SK-N-SH treated with all-trans-retinoic acid at 6 μM for 48 hours (cell line): ENCODE measurements around the gene KCNJ1.

ENCODE experiments used
- ATAC-seq: fragments of 200-7000 bp; cut with Tn5 transposase; 3 replicates; pipeline ENCODE4 v1.9.1; 2020; ENCODE audit warnings: mild to moderate bottlenecking, moderate library complexity
- ARNTL ChIP-seq: fragments of 450-650 bp; formaldehyde crosslinking; IDR thresholded peaks from 2 replicates; pipeline ENCODE4 v1.5.0; 2020; ENCODE audit warnings: low read depth, mild to moderate bottlenecking, moderate library complexity, borderline replicate concordance
- BACH2 ChIP-seq: fragments of 250-450 bp; sonication (Bioruptor Pico); IDR thresholded peaks from 2 replicates; pipeline ENCODE4 v1.9.0; 2021; ENCODE audit warnings: mild to moderate bottlenecking, borderline replicate concordance
- CREB5 ChIP-seq: fragments of 250-450 bp; sonication (Bioruptor Pico); IDR thresholded peaks from 2 replicates; pipeline ENCODE4 v1.5.1; 2020; ENCODE audit warnings: low read depth, mild to moderate bottlenecking, moderate library complexity
- CSDC2 ChIP-seq: fragments of 250-450 bp; sonication (Bioruptor Pico); IDR thresholded peaks from 2 replicates; pipeline ENCODE4 v1.5.0; 2020; ENCODE audit warnings: mild to moderate bottlenecking, moderate library complexity
- CSRNP3 ChIP-seq: fragments of 250-450 bp; sonication (Bioruptor Pico); IDR thresholded peaks from 2 replicates; pipeline ENCODE4 v1.5.1; 2021; ENCODE audit warnings: mild to moderate bottlenecking, moderate library complexity
- ESRRG ChIP-seq: fragments of 250-450 bp; sonication (Bioruptor Pico); IDR thresholded peaks from 2 replicates; pipeline ENCODE4 v1.6.1; 2021; ENCODE audit warnings: mild to moderate bottlenecking
- ISL1 ChIP-seq: fragments of 250-450 bp; sonication (Bioruptor Pico); IDR thresholded peaks from 2 replicates; pipeline ENCODE4 v2.1.2; 2022; ENCODE audit warnings: mild to moderate bottlenecking, moderate library complexity
- OSR1 ChIP-seq: fragments of 250-450 bp; sonication (Bioruptor Pico); IDR thresholded peaks from 2 replicates; pipeline ENCODE4 v1.8.0; 2022; ENCODE audit warnings: moderate library complexity, mild to moderate bottlenecking, inconsistent platforms
- PATZ1 ChIP-seq: fragments of 250-450 bp; sonication (Bioruptor Pico); IDR thresholded peaks from 2 replicates; pipeline ENCODE4 v1.8.0; 2020; ENCODE audit warnings: mild to moderate bottlenecking, moderate library complexity, borderline replicate concordance
- POU6F1 ChIP-seq: fragments of 250-450 bp; sonication (Bioruptor Pico); IDR thresholded peaks from 2 replicates; pipeline ENCODE4 v1.8.0; 2021; ENCODE audit warnings: low read depth, mild to moderate bottlenecking, moderate library complexity, borderline replicate concordance
- PPARA ChIP-seq: fragments of 250-450 bp; sonication (Bioruptor Pico); IDR thresholded peaks from 2 replicates; pipeline ENCODE4 v1.5.0; 2020; ENCODE audit warnings: mild to moderate bottlenecking, borderline replicate concordance
- RARB ChIP-seq: fragments of 250-450 bp; sonication (Bioruptor Pico); IDR thresholded peaks from 2 replicates; pipeline ENCODE4 v1.8.0; 2021; ENCODE audit warnings: mild to moderate bottlenecking, moderate library complexity
- SNAI2 ChIP-seq: fragments of 250-450 bp; sonication (Bioruptor Pico); IDR thresholded peaks from 2 replicates; pipeline ENCODE4 v1.5.0; 2020; ENCODE audit warnings: mild to moderate bottlenecking, moderate library complexity
- TCF4 ChIP-seq: fragments of 250-450 bp; sonication (Bioruptor Pico); IDR thresholded peaks from 2 replicates; pipeline ENCODE4 v1.8.0; 2021; ENCODE audit warnings: mild to moderate bottlenecking, moderate library complexity, borderline replicate concordance
- TOX ChIP-seq: fragments of 250-450 bp; sonication (Bioruptor Pico); IDR thresholded peaks from 2 replicates; pipeline ENCODE4 v1.8.0; 2021; ENCODE audit warnings: mild to moderate bottlenecking, moderate library complexity, borderline replicate concordance
- TSHZ2 ChIP-seq: fragments of 250-450 bp; sonication (Bioruptor Pico); IDR thresholded peaks from 2 replicates; pipeline ENCODE4 v1.5.0; 2020; ENCODE audit warnings: mild to moderate bottlenecking, moderate library complexity
- ZC3H10 ChIP-seq: fragments of 250-450 bp; sonication (Bioruptor Pico); IDR thresholded peaks from 2 replicates; pipeline ENCODE4 v1.5.1; 2021; ENCODE audit warnings: mild to moderate bottlenecking, moderate library complexity
- ZFP3 ChIP-seq: fragments of 250-450 bp; sonication (Bioruptor Pico); IDR thresholded peaks from 2 replicates; pipeline ENCODE4 v1.5.0; 2020; ENCODE audit warnings: mild to moderate bottlenecking, moderate library complexity
- ZNF565 ChIP-seq: fragments of 450-650 bp; formaldehyde crosslinking; conservative IDR thresholded peaks from 2 replicates; pipeline ENCODE4 v1.5.0; 2020; ENCODE audit warnings: low read depth, mild to moderate bottlenecking, moderate library complexity
- ZNF70 ChIP-seq: fragments of 450-650 bp; formaldehyde crosslinking; IDR thresholded peaks from 2 replicates; pipeline ENCODE4 v1.5.0; 2020; ENCODE audit warnings: mild to moderate bottlenecking, moderate library complexity
- ZNF8 ChIP-seq: fragments of 450-650 bp; formaldehyde crosslinking; IDR thresholded peaks from 2 replicates; pipeline ENCODE4 v1.5.0; 2020; ENCODE audit warnings: mild to moderate bottlenecking, moderate library complexity

Gene KCNJ1

GRCh38 chr11:128859563-128860441, 7.3 kb downstream of the KCNJ1 start:
- TF ChIP-seq ZC3H10 (CRISPR knock-in tag): no peak
- TF ChIP-seq ZNF8: no peak
- TF ChIP-seq CSDC2 (CRISPR knock-in tag): no peak
- no peak for TF ChIP-seq ZNF70 (CRISPR knock-in tag)
- TF ChIP-seq SNAI2: no peak
- no peak for TF ChIP-seq BACH2 (CRISPR knock-in tag)
- TF ChIP-seq CREB5 (CRISPR knock-in tag): no peak
- TF ChIP-seq ZNF565 (CRISPR knock-in tag): no peak
- no peak for TF ChIP-seq PATZ1 (CRISPR knock-in tag)
- no peak for TF ChIP-seq POU6F1 (CRISPR knock-in tag)
- no peak for TF ChIP-seq ESRRG (CRISPR knock-in tag)
- no peak for TF ChIP-seq TCF4 (CRISPR knock-in tag)
- no peak for TF ChIP-seq OSR1 (CRISPR knock-in tag)
- no peak for TF ChIP-seq RARB (CRISPR knock-in tag)
- TF ChIP-seq TSHZ2: no peak
- no peak for TF ChIP-seq ISL1 (CRISPR knock-in tag)
- TF ChIP-seq ARNTL: no peak
- TF ChIP-seq TOX (CRISPR knock-in tag): no peak
- TF ChIP-seq, all 23 proteins: peak for 0
- no peak for ATAC-seq

GRCh38 chr11:128857341-128857740, 9.8 kb downstream of the KCNJ1 start:
- no peak for ATAC-seq
- no peak for TF ChIP-seq ZNF565 (CRISPR knock-in tag)
- TF ChIP-seq ZNF70 (CRISPR knock-in tag): no peak
- TF ChIP-seq PATZ1 (CRISPR knock-in tag): no peak
- no peak for TF ChIP-seq OSR1 (CRISPR knock-in tag)
- TF ChIP-seq ZFP3 (CRISPR knock-in tag): no peak
- TF ChIP-seq ZNF8: no peak
- no peak for TF ChIP-seq ARNTL
- TF ChIP-seq PPARA (CRISPR knock-in tag): no peak
- no peak for TF ChIP-seq TCF4 (CRISPR knock-in tag)
- no peak for TF ChIP-seq CSDC2 (CRISPR knock-in tag)
- no peak for TF ChIP-seq BACH2 (CRISPR knock-in tag)
- no peak for TF ChIP-seq SNAI2
- TF ChIP-seq RARB (CRISPR knock-in tag): no peak
- no peak for TF ChIP-seq TSHZ2
- TF ChIP-seq CSRNP3 (CRISPR knock-in tag): no peak
- no peak for TF ChIP-seq POU6F1 (CRISPR knock-in tag)
